Measurements from ENCODE around the gene CCDC6. TPM values are rescaled to one million over a fixed set of nuclear protein-coding genes. Genes with fewer than 3 reads are reported as not detected.
A peak's percentile ranks its signal among the peaks of the same experiment; 100 is the strongest.

The CCDC6 gene
- total RNA-seq, 2 donors from 2014 or later: 65.8 to 91.0 TPM

- Histone ChIP-seq H3K4me3 (no peak overlapping the region), H3K27ac (no peak overlapping the region), H3K36me3 (no peaks in the 10 kb centered on the region), H3K27me3 (no peaks in the 10 kb centered on the region), H3K4me1 (no peaks in the 10 kb centered on the region), H3K9me3 (no peaks in the 10 kb centered on the region), H3K9ac (ENCODE audit: low read depth in 2 of 2, low read length in 2 of 2) (no peak overlapping the region)
- intact Hi-C loops (cut with DNase I): no loop called here
- TF ChIP-seq CTCF (IDR thresholded peaks at IDR 0.05): no peak
- peak; percentile 27 for DNase-seq
These were observed 19.7 kb upstream of the CCDC6 start for GRCh38 chr10:59926086-59926485.

GRCh38 chr10:59922907-59923306 lies 16.6 kb upstream of the CCDC6 start:
- Histone ChIP-seq H3K36me3 (no peaks in the 10 kb centered on the region), H3K27ac (no peak overlapping the region), H3K4me3 (no peak overlapping the region), H3K9me3 (no peaks in the 10 kb centered on the region), H3K27me3 (no peaks in the 10 kb centered on the region), H3K4me1 (no peaks in the 10 kb centered on the region), H3K9ac (ENCODE audit: low read depth in 2 of 2, low read length in 2 of 2) (no peak overlapping the region)
- intact Hi-C loops (cut with DNase I): no loop called here
- no peak for TF ChIP-seq CTCF (IDR thresholded peaks at IDR 0.05)
- DNase-seq: no peak

DNA sequence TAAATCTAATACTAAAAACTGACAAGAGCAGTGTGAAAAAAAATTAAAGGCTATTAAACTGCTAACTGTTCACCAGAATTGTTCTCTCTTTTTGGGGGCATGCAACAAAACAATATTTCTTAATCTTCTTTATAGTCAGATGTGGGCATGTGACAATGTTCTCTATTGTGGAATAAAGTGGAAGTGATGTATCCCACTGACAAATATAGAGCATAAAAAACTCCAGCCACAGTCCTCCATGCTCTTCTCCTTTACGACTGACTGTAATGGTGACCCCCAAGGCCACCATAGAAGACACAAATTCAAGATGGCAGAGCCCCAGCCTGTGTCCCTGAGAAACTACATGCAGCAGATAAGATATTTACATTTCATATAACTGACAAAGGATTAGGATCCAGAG lies 11.6 kb upstream of the CCDC6 start:
- no peaks in the 10 kb centered on the region for H3K4me1 ChIP-seq
- no peak for DNase-seq
- no peaks in the 10 kb centered on the region for H3K27me3 ChIP-seq
- H3K36me3 ChIP-seq: no peaks in the 10 kb centered on the region
- H3K4me3 ChIP-seq: no peak overlapping the region
- no peak overlapping the region for H3K27ac ChIP-seq
- H3K9ac ChIP-seq (ENCODE audit: low read depth in 2 of 2, low read length in 2 of 2): no peak overlapping the region
- intact Hi-C loops (cut with DNase I): no loop called here
- H3K9me3 ChIP-seq: no peaks in the 10 kb centered on the region
- no peak for TF ChIP-seq CTCF (IDR thresholded peaks at IDR 0.05)

DNA sequence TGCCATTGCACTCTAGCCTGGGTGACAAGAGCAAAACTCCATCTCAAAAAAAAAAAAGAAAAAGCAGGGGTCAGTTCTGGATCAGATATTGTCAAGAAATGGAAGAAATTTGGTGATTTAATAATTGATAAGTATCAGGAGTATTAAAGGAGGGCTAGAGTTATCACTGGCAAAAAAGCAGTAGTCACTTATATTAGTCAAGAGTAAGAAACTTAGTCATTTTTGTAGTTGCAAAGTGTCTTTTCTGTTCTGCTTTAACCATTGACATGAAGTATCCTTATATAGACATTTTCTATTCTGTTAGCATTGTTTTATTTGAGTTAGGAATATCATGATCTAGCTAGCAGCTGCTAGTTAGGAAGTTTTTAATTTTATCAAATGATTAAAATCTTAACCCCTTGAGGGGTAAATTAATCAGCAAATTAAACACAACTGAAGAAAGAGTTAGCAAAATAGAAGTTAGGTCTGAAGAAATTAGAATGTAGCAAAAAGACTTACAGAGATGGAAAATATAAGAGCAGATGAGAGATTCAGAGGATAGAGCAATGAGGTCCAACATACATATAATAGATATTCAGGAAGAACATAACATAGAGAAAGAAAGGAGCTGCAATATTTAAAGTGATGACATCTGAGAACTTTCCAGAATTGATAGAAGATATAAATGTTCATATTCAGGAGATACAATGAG lies 7.3 kb upstream of the CCDC6 start:
- TF ChIP-seq CTCF (IDR thresholded peaks at IDR 0.05): no peak
- no peak overlapping the region for H3K9ac ChIP-seq (ENCODE audit: low read depth in 2 of 2, low read length in 2 of 2)
- H3K36me3 ChIP-seq: no peaks in the 10 kb centered on the region
- H3K4me1 ChIP-seq: no peaks in the 10 kb centered on the region
- H3K9me3 ChIP-seq: no peaks in the 10 kb centered on the region
- H3K4me3 ChIP-seq: no peak overlapping the region
- H3K27me3 ChIP-seq: no peaks in the 10 kb centered on the region
- H3K27ac ChIP-seq: no peak overlapping the region
- DNase-seq: no peak
- intact Hi-C loops (cut with DNase I): no loop called here

- H3K36me3 ChIP-seq: no peaks in the 10 kb centered on the region
- H3K27me3 ChIP-seq: no peaks in the 10 kb centered on the region
- no peaks in the 10 kb centered on the region for H3K4me1 ChIP-seq
- no peak overlapping the region for H3K9ac ChIP-seq (ENCODE audit: low read depth in 2 of 2, low read length in 2 of 2)
- H3K4me3 ChIP-seq: no peak overlapping the region
- no peak for DNase-seq
- no peak for TF ChIP-seq CTCF (IDR thresholded peaks at IDR 0.05)
- no peaks in the 10 kb centered on the region for H3K9me3 ChIP-seq
- H3K27ac ChIP-seq: no peak overlapping the region
- intact Hi-C loops (cut with DNase I): no loop called here
These were observed 4.5 kb upstream of the CCDC6 start for GRCh38 chr10:59910867-59911266.

Measured in colonic mucosa (tissue), 4 donors.